Natural killer cell (primary cell): ENCODE results near the gene ST8SIA1. TPM values are rescaled to one million over a fixed set of nuclear protein-coding genes. Genes with fewer than 3 reads are reported as not detected.

Experiments
- total RNA-seq, 4 donors: library from RNA; stranded (reverse); fragments of 120-200 nt in 1 of 4; gene quantifications; one replicate each; pipeline versions ENCODE4 v1.2.3 to v1.2.4, GENCODE V29; 2013 to 2022

The ST8SIA1 gene
- total RNA-seq, 3 donors from 2014 or later (not counting 1 experiment from before 2014, with no cell fraction given), result 0.60 to 0.79 TPM; not detected in 1

Other genes starting within 250 kb of the ST8SIA1 start
- gene C2CD5, start 209.8 kb upstream of the ST8SIA1 start, total RNA-seq, result 10 to 100 TPM; 31.2 to 42.8 (median 41.9) TPM